EH (cell line): ENCODE results near the gene H19.

Experiments used
- DNase-seq: peaks from one replicate; pipeline ENCODE4 v3.0.0-alpha.2; 2015; ENCODE audit warnings: low read depth

Gene H19

DNA sequence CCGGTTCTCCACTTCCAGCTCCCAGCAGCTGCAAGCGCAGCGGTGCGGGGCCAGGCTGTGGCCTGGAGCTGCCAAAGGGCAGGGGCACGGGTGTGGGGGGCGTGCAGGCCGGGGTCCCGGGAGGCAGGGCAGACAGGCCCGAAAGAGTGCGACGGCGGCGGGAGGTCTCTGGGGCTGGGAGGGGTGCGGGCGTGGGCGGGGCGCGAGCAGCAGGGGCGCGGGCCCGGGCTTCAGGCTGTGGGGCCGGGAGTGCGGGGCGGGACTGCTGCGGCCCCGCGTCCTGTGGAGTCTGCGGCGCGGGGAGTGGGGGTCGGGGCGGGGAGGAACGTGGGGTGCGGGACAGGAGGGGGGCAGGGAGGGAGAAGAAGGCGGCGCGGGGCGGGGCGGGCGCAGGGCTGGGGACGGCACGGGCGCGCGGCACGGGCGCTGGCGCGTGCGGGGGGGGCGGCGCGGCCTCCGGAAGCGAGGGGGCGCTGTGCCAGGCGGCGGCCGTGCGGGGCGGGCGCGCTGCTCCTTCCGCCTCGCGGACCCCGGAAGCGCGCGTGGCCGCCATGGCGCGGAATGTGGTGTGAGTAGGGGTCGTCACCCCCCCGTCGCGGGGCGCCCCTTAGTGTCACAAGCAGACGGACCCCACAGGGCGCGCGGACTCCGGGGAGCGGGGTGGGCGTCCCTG lies 50.7 kb downstream of the H19 start, which contains the start of gene MRPL23:
Gene MRPL23, plus strand, starts transcription at position 521 of the 673 bp plus-strand sequence. Its CDS starts 31 bp downstream, at position 552.
- no peak for DNase-seq
